HG03378 (cell line): Measurements from ENCODE around the gene FERMT2.
"Not testable (repeated sequence)": the region's sequence is repeated elsewhere in the genome, so short reads cannot be mapped to it uniquely, and the experiment has no call there.

Experiments used
- ATAC-seq: cut with Tn5 transposase; IDR thresholded peaks from one replicate; pipeline ENCODE4 v1.9.1; 2021; ENCODE audit warnings: mild to moderate bottlenecking, moderate library complexity; ENCODE audit not compliant: unreplicated experiment

The FERMT2 gene

GRCh38 chr14:52944254-52944653 is 6.6 kb downstream of the FERMT2 start:
- ATAC-seq, result no peak

GRCh38 chr14:52939427-52939826 is 11.4 kb downstream of the FERMT2 start:
- ATAC-seq, result no peak

DNA sequence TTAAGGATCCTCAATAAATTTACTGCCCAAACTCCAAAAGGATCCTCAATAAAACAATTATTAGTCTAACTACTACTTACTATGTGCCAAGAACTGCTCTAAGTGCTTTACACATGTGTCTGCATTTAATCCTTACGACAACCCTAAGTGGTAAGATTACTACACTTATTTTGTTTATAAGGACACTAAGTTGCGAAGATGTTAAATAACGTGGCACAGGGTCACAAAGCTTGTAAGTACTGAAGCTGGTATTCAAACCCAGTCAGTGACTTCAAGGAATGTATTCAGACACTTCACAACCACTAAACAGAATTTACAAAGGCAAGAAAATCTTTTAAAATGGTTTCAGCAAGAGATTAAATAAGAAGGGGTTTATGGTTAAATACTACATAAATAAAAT is 13.0 kb downstream of the FERMT2 start:
- no peak for ATAC-seq

- no peak for ATAC-seq
Measured at GRCh38 chr14:52937306-52937705, 13.5 kb downstream of the FERMT2 start.

- ATAC-seq, result no peak
Measured at GRCh38 chr14:52936437-52936836, 14.4 kb downstream of the FERMT2 start.

DNA sequence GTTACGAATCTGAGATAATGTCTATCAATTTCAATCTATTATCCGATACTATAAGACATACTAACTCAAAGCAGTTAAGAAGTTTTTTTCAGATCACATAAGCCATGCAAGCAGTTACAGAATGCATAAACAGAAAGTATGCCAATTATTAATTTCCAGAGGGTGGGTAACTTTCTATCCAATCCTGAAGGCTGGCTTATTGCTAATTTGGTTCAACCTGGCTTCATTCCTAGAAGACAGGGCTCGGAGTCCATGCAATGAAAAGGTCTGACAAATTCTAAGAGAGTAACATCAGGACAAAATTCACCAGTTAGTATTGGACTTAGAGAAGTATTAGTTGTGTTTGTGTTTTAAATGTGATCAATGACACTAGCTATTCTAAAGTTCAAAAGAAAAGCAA is 15.0 kb downstream of the FERMT2 start:
- no peak for ATAC-seq

DNA sequence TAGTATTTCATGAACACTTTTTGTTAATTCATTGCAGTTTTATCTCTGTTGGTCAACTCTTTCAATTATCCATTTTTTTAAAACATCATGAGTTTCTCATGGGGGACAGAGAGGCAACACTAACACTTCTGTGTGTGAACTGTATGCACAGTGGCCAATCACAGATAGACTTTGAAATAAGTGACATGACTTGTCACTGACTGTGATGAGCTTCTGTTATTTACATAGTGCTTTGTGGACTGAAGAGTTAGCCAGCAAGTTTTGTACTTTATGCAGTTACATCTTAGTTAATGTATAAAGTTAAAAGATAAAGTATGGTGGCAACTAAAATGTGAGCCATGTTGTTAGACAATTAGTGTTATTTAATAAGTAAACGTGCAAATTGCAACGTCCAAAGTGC is 16.1 kb downstream of the FERMT2 start:
- no peak for ATAC-seq

DNA sequence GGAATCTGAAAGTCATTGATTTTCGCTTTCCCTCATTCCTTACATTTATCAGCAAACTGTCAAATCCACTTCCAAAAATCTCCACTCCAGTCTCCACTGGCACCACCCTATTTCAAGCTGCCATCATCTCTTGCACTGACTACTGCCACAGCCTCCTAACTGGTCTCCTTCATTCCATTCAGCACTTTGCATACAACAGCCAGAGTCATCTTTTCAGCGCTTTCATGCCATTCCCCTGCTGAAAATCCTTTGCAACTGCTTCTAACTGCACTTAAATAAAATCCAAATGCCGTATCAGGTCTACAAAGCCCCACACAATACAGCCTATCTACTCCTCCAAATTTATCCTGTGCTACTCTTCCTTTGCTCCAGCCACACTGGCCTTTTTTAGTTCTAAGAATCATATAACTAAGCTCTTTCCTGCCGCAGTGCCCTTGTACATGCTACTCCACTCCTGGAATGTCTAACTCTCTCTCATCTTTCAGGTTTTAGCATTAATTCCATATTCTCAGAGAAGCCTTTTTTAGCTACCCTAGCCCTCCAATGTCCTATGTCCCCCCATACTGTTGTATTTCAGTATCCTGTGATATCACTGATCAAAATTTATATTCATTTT is 21.6 kb downstream of the FERMT2 start:
- no peak for ATAC-seq

GRCh38 chr14:52926953-52927352 is 23.9 kb downstream of the FERMT2 start:
- ATAC-seq, result no peak

DNA sequence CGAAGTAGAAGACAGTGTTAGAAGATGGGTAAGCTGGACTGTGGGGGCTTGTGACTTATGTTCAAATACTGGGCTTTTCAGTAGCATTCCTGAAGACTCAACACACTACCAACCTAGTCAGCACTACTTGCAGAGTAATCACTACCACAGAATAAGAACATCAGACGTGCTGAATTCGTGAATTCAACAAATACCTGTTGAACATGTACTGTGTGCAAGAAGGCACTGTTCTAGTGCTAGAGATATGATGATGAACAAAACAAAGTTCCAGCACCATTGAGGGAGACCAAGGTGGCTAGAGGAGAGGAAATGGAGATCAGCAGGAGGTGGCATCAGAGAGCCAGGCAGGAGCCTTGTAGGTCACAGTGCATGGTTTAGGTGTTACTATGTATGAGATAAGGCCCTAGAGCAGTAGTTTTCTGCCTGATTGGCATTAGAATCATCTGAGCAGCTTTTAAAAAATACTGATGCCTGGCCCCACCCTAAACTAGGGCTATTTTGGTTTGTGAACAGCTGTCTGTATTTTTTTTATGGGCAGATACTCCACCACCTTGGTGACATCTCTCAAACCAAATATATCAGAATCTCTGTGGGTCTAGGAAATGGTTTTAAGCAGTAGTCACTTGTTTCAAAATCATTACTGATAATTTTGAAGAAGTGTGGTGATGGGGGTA is 26.8 kb downstream of the FERMT2 start:
- ATAC-seq, result no peak

- ATAC-seq, result no peak
Measured at GRCh38 chr14:52922656-52923055, 28.2 kb downstream of the FERMT2 start.

DNA sequence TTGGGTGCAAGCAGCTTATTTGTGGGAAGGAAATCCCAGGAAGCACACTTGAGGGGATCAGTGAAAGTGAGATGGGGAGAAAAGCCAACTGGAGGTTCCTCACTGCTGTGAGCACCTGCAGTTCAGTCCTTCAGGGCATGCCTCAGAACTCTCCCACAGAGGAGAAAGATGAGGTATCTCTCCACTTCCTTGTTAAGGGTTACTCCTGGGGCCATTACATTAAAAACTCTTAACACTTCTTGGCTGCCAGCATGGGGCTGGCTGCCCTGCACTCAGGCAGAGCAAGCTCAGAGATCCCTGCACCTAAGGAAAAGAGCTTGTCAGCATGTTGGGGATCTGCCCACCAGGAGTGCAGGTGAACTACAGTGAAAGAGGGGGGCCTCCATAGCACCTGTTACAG is 28.8 kb downstream of the FERMT2 start:
- no peak for ATAC-seq

- not testable (repeated sequence) for ATAC-seq
Measured at GRCh38 chr14:52920411-52920810, 30.4 kb downstream of the FERMT2 start.

GRCh38 chr14:52919971-52920370 is 30.9 kb downstream of the FERMT2 start:
- no peak for ATAC-seq

GRCh38 chr14:52918486-52918885 is 32.4 kb downstream of the FERMT2 start:
- peak; percentile 96 for ATAC-seq

- no peak for ATAC-seq
Measured at GRCh38 chr14:52917735-52918134, 33.1 kb downstream of the FERMT2 start.

DNA sequence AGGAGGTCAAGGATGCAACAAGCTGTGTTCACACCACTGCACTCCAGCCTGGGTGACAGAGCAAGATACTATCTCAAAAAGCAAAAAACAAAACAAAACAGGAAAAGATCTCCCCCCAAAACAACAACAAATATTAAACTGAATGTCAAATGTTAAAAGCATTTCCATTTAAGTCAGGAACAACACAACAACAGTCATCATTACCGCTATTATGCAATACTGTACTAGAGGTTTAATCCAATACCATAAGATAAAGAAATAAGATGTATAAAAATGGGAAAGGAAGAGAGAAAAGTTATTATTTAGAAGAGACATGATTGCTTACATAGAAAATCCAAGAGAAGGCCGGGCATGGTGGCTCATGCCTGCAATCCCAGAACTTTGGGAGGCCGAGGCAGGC is 36.6 kb downstream of the FERMT2 start:
- no peak for ATAC-seq

DNA sequence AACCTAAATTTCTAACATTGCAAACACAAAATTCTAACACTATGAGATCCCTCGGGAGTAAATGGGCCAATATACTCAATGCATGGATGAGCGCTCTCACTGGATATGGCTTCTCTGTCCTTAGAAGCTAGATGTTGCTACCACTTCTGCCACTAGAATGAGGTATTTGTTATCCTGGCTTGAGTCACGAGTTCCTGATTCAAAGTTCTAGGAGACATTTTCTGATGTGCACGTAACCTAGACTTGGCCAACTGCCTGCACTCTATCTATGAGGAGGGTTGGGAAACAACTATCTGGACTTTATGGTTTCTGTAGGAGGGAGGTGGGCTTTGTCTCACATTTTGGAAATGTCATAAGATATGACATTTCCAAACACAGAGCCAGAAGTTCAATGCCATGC is 37.6 kb downstream of the FERMT2 start:
- ATAC-seq, result no peak

DNA sequence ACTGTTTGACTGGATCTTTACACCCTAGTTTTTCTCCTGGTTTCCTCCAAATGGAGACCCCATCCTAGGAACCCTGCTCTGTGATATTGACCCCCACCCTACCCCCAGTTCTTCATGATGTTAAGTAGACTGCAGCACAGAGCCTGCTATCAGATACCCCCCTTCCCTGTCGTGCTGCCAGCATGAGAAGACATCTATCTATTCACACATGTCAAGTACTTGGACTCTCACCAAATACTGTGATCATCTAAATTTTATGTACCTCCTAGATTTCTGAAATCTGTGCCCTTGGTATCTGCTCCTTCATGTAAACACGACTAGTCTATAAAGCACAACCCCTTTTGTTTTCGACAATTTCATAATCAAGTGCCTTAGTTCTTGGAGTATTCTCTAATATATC is 38.9 kb downstream of the FERMT2 start:
- no peak for ATAC-seq

- ATAC-seq, result no peak
Measured at GRCh38 chr14:52910572-52910971, 40.3 kb downstream of the FERMT2 start.

GRCh38 chr14:52907949-52908348 is 42.9 kb downstream of the FERMT2 start:
- ATAC-seq, result no peak

GRCh38 chr14:52906141-52906601 is 44.7 kb downstream of the FERMT2 start:
- ATAC-seq, result no peak
